Omental fat pad (tissue), 4 donors: Measurements from ENCODE around the gene IBA57. TPM values are rescaled to one million over a fixed set of nuclear protein-coding genes. Genes with fewer than 3 reads are reported as not detected.

Source experiments
- ATAC-seq: fragments of 150-250 bp; one replicate; pipeline ENCODE4 v1.9.1; 2016; ENCODE audit warnings: mild to moderate bottlenecking, moderate library complexity; ENCODE audit not compliant: low FRiP score
- DNase-seq: peaks from one replicate; pipeline ENCODE4 v3.0.0-alpha.2; 2019; ENCODE audit warnings: low spot score
- CTCF ChIP-seq, 3 donors: fragments of 450-650 bp; IDR thresholded peaks; one replicate each; pipeline ENCODE4 v1.5.1; 2016 to 2017; ENCODE audit warnings: antibody characterized with exemption in 3 of 3, mild to moderate bottlenecking in 3 of 3, moderate library complexity in 2 of 3
- total RNA-seq, 4 donors: library from RNA; depleted of rRNA; stranded (reverse); fragments of >200 nt; gene quantifications; one replicate each; pipeline ENCODE4 v1.1.0, GENCODE V29; 2016

IBA57 gene
- total RNA-seq, 4 donors from 2014 or later, result 5.1 to 7.6 (median 6.5) TPM

GRCh38 chr1:228207851-228208821 is 42.5 kb downstream of the IBA57 start, which contains the start of gene OBSCN:
TSS of gene OBSCN (plus strand) at chr1:228208044. CDS start at chr1:228211784, 3,740 bp downstream.
- ATAC-seq, result no peak
- DNase-seq, result no peak
- no peak for TF ChIP-seq CTCF (IDR thresholded peaks at IDR 0.05)

- ATAC-seq (no peak), DNase-seq (no peak)
- no peak for TF ChIP-seq CTCF (IDR thresholded peaks at IDR 0.05)
Observed at GRCh38 chr1:228208831-228209551, 43.4 kb downstream of the IBA57 start.

- no peak for ATAC-seq
- no peak for DNase-seq
- TF ChIP-seq CTCF (IDR thresholded peaks at IDR 0.05), result no peak
Observed at GRCh38 chr1:228209657-228210056, 44.1 kb downstream of the IBA57 start.

- ATAC-seq, result no peak
- no peak for DNase-seq
- no peak for TF ChIP-seq CTCF (IDR thresholded peaks at IDR 0.05)
Observed at GRCh38 chr1:228210076-228210651, 44.6 kb downstream of the IBA57 start.

- no peak for DNase-seq
- ATAC-seq, result no peak
- no peak for TF ChIP-seq CTCF (IDR thresholded peaks at IDR 0.05)
Observed at GRCh38 chr1:228210712-228211530, 45.3 kb downstream of the IBA57 start.
